Left lung (tissue), 10 donors: Measurements from ENCODE around the gene TMEM50A. TPM values are rescaled to one million over a fixed set of nuclear protein-coding genes. Genes with fewer than 3 reads are reported as not detected.
A peak's percentile ranks its signal among the peaks of the same experiment; 100 is the strongest.
"Not testable (repeated sequence)": the region's sequence is repeated elsewhere in the genome, so short reads cannot be mapped to it uniquely, and the experiment has no call there.

Experiments
- ATAC-seq: fragments of 200-7000 bp; cut with Tn5 transposase; one replicate; pipeline ENCODE4 v1.9.1; 2020; ENCODE audit warnings: moderate library complexity
- DNase-seq, 4 donors: peaks; one replicate each; pipeline ENCODE4 v3.0.0-alpha.2; 2013 to 2020
- H3K27ac ChIP-seq, 2 donors: fragments of 200-600 bp; sonication (generic) in 1 of 2; one replicate each; pipeline versions ENCODE4 v1.5.0 to v1.8.0; 2020 to 2021
- H3K27me3 ChIP-seq, 2 donors: fragments of 200-600 bp; sonication (generic) in 1 of 2; one replicate each; pipeline versions ENCODE4 v1.5.0 to v1.8.0; 2020 to 2021
- H3K36me3 ChIP-seq, 2 donors: fragments of 200-600 bp; sonication (generic) in 1 of 2; one replicate each; pipeline versions ENCODE4 v1.5.0 to v1.8.0; 2020 to 2021
- H3K4me1 ChIP-seq, 2 donors: fragments of 200-600 bp; one replicate each; pipeline ENCODE4 v1.8.0; 2021
- H3K4me3 ChIP-seq, 2 donors: fragments of 200-600 bp; sonication (generic) in 1 of 2; one replicate each; pipeline versions ENCODE4 v1.5.0 to v1.8.0; 2020 to 2021; ENCODE audit warnings: mild to moderate bottlenecking in 1 of 2
- H3K9me3 ChIP-seq, 2 donors: fragments of 200-600 bp; sonication (generic) in 1 of 2; one replicate each; pipeline versions ENCODE4 v1.5.0 to v1.8.0; 2020 to 2021
- intact Hi-C, 2 donors: fragments of 100-400 bp; cut with DNase I; formaldehyde crosslinking; loops; one replicate each; pipeline versions ENCODE4 v1.11.2 to v1.14.2; 2022
- polyA plus RNA-seq, 6 donors: library from polyadenylated mRNA; unstranded; fragments of 120-200 nt; gene quantifications; one replicate each; pipeline ENCODE4 v1.2.1, GENCODE V29; 2013; ENCODE audit not compliant: insufficient read length in 6 of 6
- total RNA-seq, 2 donors: library from RNA; stranded (reverse); fragmentation: NEBNext Ultra II Directional; extraction: Animal tissue kit (Norgen Biotek cat#: 25700); gene quantifications; one replicate each; pipeline ENCODE4 v1.2.1, GENCODE V29; 2021
- TF ChIP-seq, protein P1 (sequence below), 2 donors: fragments of 200-600 bp; sonication (generic) in 1 of 2; IDR thresholded peaks; one replicate each; pipeline versions ENCODE4 v1.5.0 to v1.8.0; 2021; ENCODE audit warnings: antibody characterized with exemption in 2 of 2
- donor health status: DM: no; HTN: yes; CAD: no.
- donor health status: DM: no; HTN: no; CAD: no.

TMEM50A gene
- total and polyA plus RNA-seq, 8 donors = 70.9 to 128 (median 84.2) TPM

DNA sequence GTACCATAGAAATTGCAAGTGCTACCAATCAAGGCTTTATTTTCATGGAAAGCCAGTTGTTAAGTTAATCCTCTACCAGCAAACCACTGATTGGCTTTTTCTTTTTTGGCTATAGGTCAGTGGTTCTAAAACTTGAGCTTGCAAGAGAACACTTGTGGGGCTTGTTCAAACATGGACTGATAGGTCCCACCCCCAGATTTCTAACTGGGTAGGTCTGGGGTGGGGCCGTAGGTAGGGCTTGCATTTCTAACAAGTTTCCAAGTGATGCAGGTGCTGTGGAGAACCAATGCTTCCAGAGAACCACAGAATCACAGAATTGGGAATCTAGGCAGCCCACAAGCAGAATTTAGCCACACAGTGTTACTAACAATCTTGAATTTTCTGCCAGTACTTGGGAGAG lies 45.7 kb downstream of the TMEM50A start:
- H3K27me3 ChIP-seq, H3K27ac ChIP-seq, intact Hi-C loops, H3K4me3 ChIP-seq, DNase-seq, H3K9me3 ChIP-seq, H3K36me3 ChIP-seq, H3K4me1 ChIP-seq: not testable (repeated sequence)
- peak; percentile 90 for ATAC-seq

DNA sequence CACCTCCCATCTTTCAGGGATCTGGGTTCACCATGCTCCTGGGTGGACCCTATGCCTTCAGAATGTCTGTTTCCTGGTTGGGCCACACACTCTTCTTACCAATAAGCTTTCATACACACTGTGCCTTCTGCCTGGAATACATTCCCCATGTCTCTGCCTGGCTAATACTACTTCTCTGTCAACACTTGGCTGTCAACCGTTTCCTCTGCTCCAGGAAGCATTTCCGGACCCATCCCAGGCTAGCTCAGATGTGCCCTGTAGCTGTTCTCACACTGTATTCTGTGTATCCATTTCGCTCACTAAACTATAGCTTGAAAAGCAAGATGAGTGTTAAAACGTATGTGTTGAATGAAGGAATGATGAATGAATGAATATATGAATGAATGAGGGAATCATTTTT lies 49.0 kb downstream of the TMEM50A start:
- H3K4me1 ChIP-seq, DNase-seq, ATAC-seq, H3K27ac ChIP-seq, H3K4me3 ChIP-seq, H3K36me3 ChIP-seq, H3K9me3 ChIP-seq, H3K27me3 ChIP-seq, intact Hi-C loops: not testable (repeated sequence)

DNA sequence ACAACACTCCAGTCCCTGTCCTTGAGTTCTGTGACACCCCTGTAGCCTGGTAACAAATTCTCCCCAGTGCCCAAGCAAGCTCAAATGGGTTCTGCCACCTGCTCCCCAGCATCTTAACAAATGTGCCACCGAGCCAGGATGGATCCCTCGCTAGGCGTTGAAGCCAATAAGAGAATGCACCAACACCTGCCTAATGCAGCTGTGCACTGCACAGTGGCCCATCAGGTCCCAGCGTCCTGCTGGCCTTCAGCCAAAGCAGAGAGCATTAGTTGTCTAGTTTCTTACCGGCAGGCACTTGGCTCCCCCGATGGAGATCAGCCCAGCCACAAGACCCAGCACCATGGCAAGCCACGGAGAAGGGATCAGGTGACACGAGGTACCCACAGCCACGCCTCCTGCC lies 50.6 kb downstream of the TMEM50A start:
- H3K4me3 ChIP-seq, intact Hi-C loops, H3K9me3 ChIP-seq, H3K36me3 ChIP-seq, DNase-seq, ATAC-seq, H3K27ac ChIP-seq, H3K4me1 ChIP-seq, H3K27me3 ChIP-seq: not testable (repeated sequence)

DNA sequence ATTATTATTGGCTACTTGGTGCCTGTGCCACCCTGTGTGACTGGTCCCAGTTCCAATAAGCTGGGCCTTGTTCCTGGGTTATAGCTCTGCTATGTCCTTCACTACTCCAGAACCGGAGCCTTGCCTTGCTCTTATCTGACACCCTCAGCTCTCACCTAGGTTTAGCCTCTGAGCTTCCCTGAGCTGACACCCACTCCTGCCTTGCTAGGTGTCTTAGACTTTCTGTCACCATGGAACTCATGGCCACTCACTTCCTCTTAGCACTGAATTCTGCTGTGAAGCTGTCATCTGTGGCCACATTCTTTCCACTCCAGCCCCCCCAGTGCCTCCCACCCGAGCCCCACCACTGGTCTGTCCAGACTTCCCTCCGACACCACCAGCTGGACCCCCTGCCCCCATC lies 51.6 kb downstream of the TMEM50A start:
- H3K4me1 ChIP-seq, ATAC-seq, H3K4me3 ChIP-seq, H3K27me3 ChIP-seq, H3K36me3 ChIP-seq, H3K9me3 ChIP-seq, H3K27ac ChIP-seq, DNase-seq, intact Hi-C loops: not testable (repeated sequence)

DNA sequence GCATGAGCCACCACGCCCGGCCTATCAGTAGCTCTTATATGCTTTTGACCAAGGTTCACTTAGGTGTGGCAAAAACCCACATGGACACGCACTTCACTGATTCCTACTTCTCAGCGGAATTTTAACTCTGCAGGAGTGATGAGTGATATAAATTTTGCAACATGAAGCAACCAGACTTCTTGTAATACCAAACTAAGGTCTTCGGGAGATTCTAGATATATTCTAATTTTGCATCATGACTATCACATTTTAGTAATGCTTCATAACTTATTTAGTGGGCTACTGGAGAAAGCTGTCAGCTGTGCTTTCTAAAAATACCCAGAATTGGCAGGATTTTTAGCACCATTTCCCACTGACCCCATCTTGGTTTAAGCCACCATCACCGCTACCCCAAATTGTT lies 54.7 kb downstream of the TMEM50A start:
- no peak overlapping the region for H3K4me3 ChIP-seq
- intact Hi-C loops = no loop called here
- no peaks in the 10 kb centered on the region for H3K9me3 ChIP-seq
- H3K4me1 ChIP-seq = no peaks in the 10 kb centered on the region
- TF ChIP-seq, protein P1, sequence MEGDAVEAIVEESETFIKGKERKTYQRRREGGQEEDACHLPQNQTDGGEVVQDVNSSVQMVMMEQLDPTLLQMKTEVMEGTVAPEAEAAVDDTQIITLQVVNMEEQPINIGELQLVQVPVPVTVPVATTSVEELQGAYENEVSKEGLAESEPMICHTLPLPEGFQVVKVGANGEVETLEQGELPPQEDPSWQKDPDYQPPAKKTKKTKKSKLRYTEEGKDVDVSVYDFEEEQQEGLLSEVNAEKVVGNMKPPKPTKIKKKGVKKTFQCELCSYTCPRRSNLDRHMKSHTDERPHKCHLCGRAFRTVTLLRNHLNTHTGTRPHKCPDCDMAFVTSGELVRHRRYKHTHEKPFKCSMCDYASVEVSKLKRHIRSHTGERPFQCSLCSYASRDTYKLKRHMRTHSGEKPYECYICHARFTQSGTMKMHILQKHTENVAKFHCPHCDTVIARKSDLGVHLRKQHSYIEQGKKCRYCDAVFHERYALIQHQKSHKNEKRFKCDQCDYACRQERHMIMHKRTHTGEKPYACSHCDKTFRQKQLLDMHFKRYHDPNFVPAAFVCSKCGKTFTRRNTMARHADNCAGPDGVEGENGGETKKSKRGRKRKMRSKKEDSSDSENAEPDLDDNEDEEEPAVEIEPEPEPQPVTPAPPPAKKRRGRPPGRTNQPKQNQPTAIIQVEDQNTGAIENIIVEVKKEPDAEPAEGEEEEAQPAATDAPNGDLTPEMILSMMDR (IDR thresholded peaks at IDR 0.05) = no peak
- ATAC-seq = no peak
- DNase-seq = no peak
- no peak overlapping the region for H3K27ac ChIP-seq
- H3K27me3 ChIP-seq = no peaks in the 10 kb centered on the region
- H3K36me3 ChIP-seq = no peaks in the 10 kb centered on the region

DNA sequence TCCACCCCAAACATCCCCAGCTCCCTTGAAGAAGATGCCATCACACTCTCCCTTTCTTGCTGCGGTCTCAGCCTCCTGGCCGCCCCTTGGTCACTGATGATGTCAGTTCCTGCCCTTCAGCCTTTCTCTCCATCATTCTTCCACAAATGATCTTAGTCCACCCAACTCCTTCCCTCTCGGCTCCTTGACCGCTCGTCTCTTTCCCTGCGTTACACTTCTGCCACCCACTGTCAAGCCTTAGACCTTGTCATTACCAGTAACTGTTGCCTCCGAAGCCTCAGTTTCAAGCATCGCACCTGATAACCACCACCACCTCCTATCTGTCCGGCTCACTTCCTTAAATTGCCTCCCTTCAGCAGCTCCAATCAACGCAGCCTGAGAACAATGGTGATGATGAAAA lies 59.4 kb downstream of the TMEM50A start:
- H3K4me1 ChIP-seq, H3K4me3 ChIP-seq, intact Hi-C loops, H3K27ac ChIP-seq, DNase-seq, H3K36me3 ChIP-seq, H3K9me3 ChIP-seq, H3K27me3 ChIP-seq: not testable (repeated sequence)
- peak; percentile 12 for ATAC-seq

DNA sequence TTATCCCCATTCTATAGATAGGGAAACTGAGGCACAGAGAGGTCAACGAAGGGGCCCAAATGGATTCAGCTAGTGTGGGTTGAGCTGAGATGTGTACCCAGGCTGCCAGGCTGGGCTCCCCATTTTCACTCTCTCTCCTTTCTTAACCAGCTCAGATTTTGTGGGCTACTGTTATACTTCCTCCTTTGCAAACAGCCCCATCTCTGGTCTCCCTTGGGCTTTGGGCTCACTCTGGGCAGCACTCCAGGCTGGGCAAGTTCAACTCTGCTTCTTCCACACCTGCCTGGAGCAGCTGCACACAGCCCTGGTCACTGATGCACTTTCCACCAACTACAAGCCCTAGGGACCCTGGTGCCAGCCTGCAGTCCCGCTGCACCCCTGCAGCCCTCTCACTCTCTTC lies 59.9 kb downstream of the TMEM50A start:
- H3K27me3 ChIP-seq, DNase-seq, ATAC-seq, H3K4me1 ChIP-seq, H3K36me3 ChIP-seq, H3K27ac ChIP-seq, intact Hi-C loops, H3K9me3 ChIP-seq, H3K4me3 ChIP-seq: not testable (repeated sequence)

DNA sequence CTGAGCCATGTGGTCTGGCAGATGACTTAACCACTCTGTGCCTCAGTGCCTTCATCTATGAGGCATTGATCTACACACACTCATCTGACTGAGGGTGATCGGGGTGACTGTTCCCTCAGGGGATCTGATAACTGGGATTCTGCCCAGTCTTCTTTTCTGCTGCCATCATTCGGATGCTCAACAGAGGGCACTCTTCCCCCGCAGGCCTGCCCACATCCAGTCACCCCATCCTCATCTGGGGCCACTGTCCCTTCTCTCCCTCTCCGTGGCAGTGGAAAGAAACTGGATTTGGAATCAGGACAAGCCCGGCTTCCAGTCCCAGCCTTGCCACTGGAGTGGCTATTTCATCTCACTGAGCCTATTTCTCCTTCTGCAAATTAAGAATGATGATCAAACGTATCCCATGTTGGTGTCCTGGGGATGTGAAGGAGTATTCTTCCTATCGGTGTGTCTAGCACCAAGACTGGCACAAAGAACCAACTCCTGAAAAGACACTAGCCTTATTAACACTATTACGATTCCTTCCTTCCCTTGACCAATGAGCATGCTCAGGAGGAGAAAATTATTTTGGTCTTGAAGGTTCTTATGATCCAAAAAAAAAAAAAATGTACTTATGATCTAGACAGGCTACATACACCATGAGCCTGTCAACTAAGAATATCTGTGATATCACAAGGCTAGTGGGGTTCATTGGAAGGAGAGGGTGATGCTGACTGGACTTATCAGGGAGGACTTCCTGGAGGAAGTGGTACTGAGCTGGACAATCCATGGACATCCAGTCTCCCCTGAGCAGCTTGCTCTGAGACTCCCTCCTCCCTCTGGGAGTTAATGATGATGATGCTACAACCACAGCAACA lies 65.0 kb downstream of the TMEM50A start:
- H3K4me3 ChIP-seq, H3K27me3 ChIP-seq, H3K27ac ChIP-seq, H3K4me1 ChIP-seq, DNase-seq, intact Hi-C loops, H3K9me3 ChIP-seq, H3K36me3 ChIP-seq: not testable (repeated sequence)
- peak; percentile 92 for ATAC-seq
- TF ChIP-seq, protein P1 (IDR thresholded peaks at IDR 0.05) = peak in 1 of 2 donors; percentile 17

DNA sequence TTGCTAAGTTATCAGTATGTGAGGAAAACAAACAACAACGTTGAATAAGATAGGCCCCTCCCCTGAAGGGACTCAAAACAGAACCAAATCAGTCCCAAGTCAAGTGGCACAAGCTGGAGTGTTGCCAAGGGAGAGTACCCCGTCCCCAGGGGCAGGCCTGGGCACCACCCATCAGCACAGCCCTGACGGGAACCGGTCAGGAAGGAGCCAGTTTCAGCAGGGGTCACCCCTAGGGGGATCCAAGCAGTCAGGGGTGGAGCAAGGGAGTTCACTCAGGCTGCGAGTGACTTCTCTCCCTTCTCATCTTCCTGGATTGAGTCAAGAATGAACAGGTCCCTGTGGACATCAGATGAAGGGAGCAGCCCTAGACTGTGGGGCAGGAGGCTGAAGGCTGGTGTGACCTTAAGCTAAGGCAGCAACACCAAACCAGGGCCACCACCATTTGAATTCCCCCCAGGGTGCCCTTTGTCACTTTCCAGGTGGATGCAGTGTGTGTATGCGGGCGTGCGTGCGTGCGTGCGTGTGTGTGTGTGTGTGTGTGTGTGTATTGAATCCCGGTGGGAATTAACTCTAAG lies 67.7 kb downstream of the TMEM50A start:
- H3K27me3 ChIP-seq, H3K27ac ChIP-seq, DNase-seq, H3K36me3 ChIP-seq, H3K9me3 ChIP-seq, ATAC-seq, H3K4me1 ChIP-seq, H3K4me3 ChIP-seq, intact Hi-C loops: not testable (repeated sequence)

DNA sequence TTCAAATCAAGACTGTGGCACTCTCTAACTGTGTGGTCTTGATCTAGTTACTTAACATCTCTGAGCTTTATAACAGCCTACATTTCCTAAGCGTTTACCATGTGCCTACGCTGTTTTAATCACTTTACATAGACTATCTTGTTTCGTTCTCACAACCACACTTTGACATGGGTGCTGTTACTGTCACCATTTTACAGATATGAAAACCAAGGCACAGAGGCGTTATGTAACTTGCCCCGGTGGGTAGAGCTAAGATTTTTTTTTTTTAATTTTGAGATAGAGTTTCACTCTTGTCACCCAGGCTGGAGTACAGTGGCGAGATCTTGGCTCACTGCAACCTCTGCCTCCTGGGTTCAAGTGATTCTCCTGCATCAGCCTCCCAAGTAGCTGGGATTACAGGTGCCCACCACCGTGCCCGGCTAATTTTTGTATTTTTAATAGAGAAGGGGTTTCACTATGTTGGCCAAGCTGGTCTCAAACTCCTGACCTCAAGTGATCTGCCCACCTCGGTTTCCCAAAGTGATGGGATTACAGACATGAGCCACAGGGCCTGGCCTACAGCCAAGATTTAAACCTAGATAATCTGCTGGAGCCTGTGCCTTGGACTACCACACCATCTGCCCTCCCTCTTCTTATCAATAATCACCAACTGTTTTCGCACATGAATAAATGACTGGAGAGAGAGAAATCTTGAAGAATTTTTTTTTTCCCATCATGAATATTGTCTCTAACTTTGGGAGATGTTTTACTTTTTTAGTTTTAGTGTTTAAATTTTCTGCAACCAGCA lies 71.7 kb downstream of the TMEM50A start:
- not testable (repeated sequence) for DNase-seq

More for the DNA sequence above, 71.7 kb downstream of the TMEM50A start:
- H3K9me3 ChIP-seq, H3K27me3 ChIP-seq, H3K4me1 ChIP-seq, intact Hi-C loops, H3K36me3 ChIP-seq, ATAC-seq, H3K4me3 ChIP-seq, H3K27ac ChIP-seq: not testable (repeated sequence)
